Thyroid gland (tissue), 4 donors: ENCODE results near the gene SMIM31. TPM values are rescaled to one million over a fixed set of nuclear protein-coding genes. Genes with fewer than 3 reads are reported as not detected.

Source experiments
- DNase-seq, 2 donors: peaks; one replicate each; pipeline ENCODE4 v3.0.0-alpha.2; 2019
- H3K27ac ChIP-seq, 3 donors: fragments of 200-600 bp; sonication (generic); 1 replicate in 2 of 3; 2 replicates in 1 of 3; pipeline ENCODE4 v1.5.1; 2016 to 2019; ENCODE audit warnings: mild to moderate bottlenecking in 1 of 3, moderate library complexity in 1 of 3
- H3K27me3 ChIP-seq: fragments of 200-600 bp; sonication (generic); one replicate; pipeline ENCODE4 v1.5.1; 2019
- H3K36me3 ChIP-seq, 2 donors: fragments of 200-600 bp; sonication (generic); one replicate each; pipeline ENCODE4 v1.5.1; 2016 to 2019
- H3K4me1 ChIP-seq, 2 donors: fragments of 200-600 bp; sonication (generic); one replicate each; pipeline ENCODE4 v1.5.1; 2017 to 2019
- H3K4me3 ChIP-seq, 3 donors: fragments of 200-600 bp; sonication (generic); replicated peaks in 1 of 3; 1 replicate in 2 of 3; 2 replicates in 1 of 3; pipeline ENCODE4 v1.5.1; 2016; ENCODE audit warnings: mild to moderate bottlenecking in 1 of 3
- H3K9me3 ChIP-seq: fragments of 200-600 bp; sonication (generic); one replicate; pipeline ENCODE4 v1.5.1; 2017
- CTCF ChIP-seq, 6 experiments: fragments of 200-600 bp in 3 of 6; fragments of 450-650 bp in 3 of 6; sonication (generic) in 3 of 6; IDR thresholded peaks; one replicate each; pipeline ENCODE4 v1.5.1; 2016 to 2019; ENCODE audit warnings: antibody characterized with exemption in 6 of 6, mild to moderate bottlenecking in 2 of 6, inconsistent platforms in 1 of 6, moderate library complexity in 1 of 6
- POLR2A ChIP-seq, 2 donors: fragments of 450-650 bp; IDR thresholded peaks; one replicate each; pipeline ENCODE4 v1.6.1; 2017; ENCODE audit warnings: antibody characterized with exemption in 2 of 2, mild to moderate bottlenecking in 2 of 2, moderate library complexity in 1 of 2
- WGBS, 2 donors: methylation state at CpG; one replicate each; pipeline ENCODE4 v1.1.5; 2017; 5-methylcytosine and 5-hydroxymethylcytosine counted together
- intact Hi-C: fragments of 100-400 bp; cut with DNase I; formaldehyde crosslinking; loops from one replicate; pipeline ENCODE4 v1.15.1; 2023
- total RNA-seq, 4 donors: library from RNA; depleted of rRNA; stranded (reverse); fragments of >200 nt; gene quantifications; one replicate each; pipeline ENCODE4 v1.2.3, GENCODE V29; 2016

SMIM31 gene
- total RNA-seq, 4 donors from 2014 or later, result not detected

GRCh38 chr4:164779811-164780216, 25.9 kb downstream of the SMIM31 start:
- H3K27me3 ChIP-seq, result no peaks in the 10 kb centered on the region
- 54 to 55% methylated on average over 7 of the region's 7 CpGs for WGBS, 2 donors
- no peaks in the 10 kb centered on the region for H3K36me3 ChIP-seq
- no peak for TF ChIP-seq POLR2A (IDR thresholded peaks at IDR 0.05)
- TF ChIP-seq CTCF (IDR thresholded peaks at IDR 0.05), result peak; percentile 27 to 81 (median 67)
- DNase-seq, result peak; percentile 17 to 34
- intact Hi-C loops, result no loop called here
- H3K4me3 ChIP-seq, result no peak overlapping the region
- H3K4me1 ChIP-seq, result no peaks in the 10 kb centered on the region
- no peak overlapping the region for H3K27ac ChIP-seq
- H3K9me3 ChIP-seq, result no peaks in the 10 kb centered on the region

- DNase-seq, result no peak
- Histone ChIP-seq H3K9me3 (no peaks in the 10 kb centered on the region), H3K27ac (no peak overlapping the region), H3K4me1 (no peaks in the 10 kb centered on the region), H3K4me3 (no peak overlapping the region), H3K27me3 (no peaks in the 10 kb centered on the region), H3K36me3 (no peaks in the 10 kb centered on the region)
- TF ChIP-seq CTCF (IDR thresholded peaks at IDR 0.05) (no peak), POLR2A (IDR thresholded peaks at IDR 0.05) (no peak)
- 90 to 96% methylated on average over 3 of the region's 3 CpGs for WGBS, 2 donors
- intact Hi-C loops, result no loop called here
These were observed 26.9 kb downstream of the SMIM31 start for GRCh38 chr4:164780839-164781238.

GRCh38 chr4:164783976-164784375, 30.0 kb downstream of the SMIM31 start:
- Histone ChIP-seq H3K4me3 (no peak overlapping the region), H3K9me3 (no peaks in the 10 kb centered on the region), H3K27ac (no peak overlapping the region), H3K27me3 (no peaks in the 10 kb centered on the region), H3K4me1 (no peaks in the 10 kb centered on the region), H3K36me3 (no peaks in the 10 kb centered on the region)
- intact Hi-C loops, result no loop called here
- TF ChIP-seq POLR2A (IDR thresholded peaks at IDR 0.05) (no peak), CTCF (IDR thresholded peaks at IDR 0.05) (no peak)
- 71 to 80% methylated on average over 6 of the region's 6 CpGs for WGBS, 2 donors
- DNase-seq, result no peak

GRCh38 chr4:164789047-164789446, 35.1 kb downstream of the SMIM31 start:
- Histone ChIP-seq H3K27ac (no peak overlapping the region), H3K4me1 (no peaks in the 10 kb centered on the region), H3K27me3 (no peaks in the 10 kb centered on the region), H3K36me3 (no peaks in the 10 kb centered on the region), H3K4me3 (no peak overlapping the region), H3K9me3 (no peaks in the 10 kb centered on the region)
- DNase-seq, result no peak
- 87 to 88% methylated on average over 1 of the region's 1 CpG for WGBS, 2 donors
- intact Hi-C loops, result no loop called here
- TF ChIP-seq CTCF (IDR thresholded peaks at IDR 0.05) (no peak), POLR2A (IDR thresholded peaks at IDR 0.05) (no peak)

- Histone ChIP-seq H3K36me3 (no peaks in the 10 kb centered on the region), H3K9me3 (no peaks in the 10 kb centered on the region), H3K27ac (no peak overlapping the region), H3K27me3 (no peaks in the 10 kb centered on the region), H3K4me3 (no peak overlapping the region), H3K4me1 (no peaks in the 10 kb centered on the region)
- TF ChIP-seq CTCF (IDR thresholded peaks at IDR 0.05) (no peak), POLR2A (IDR thresholded peaks at IDR 0.05) (no peak)
- intact Hi-C loops, result no loop called here
- DNase-seq, result no peak
These were observed 36.3 kb downstream of the SMIM31 start for GRCh38 chr4:164790249-164790648.
